ENCODE measurements around the gene RNF11.

RNF11 gene

GRCh38 chr1:51311826-51312225, 75.8 kb downstream of the RNF11 start:
- TF ChIP-seq SIN3A (IDR thresholded peaks at IDR 0.05; ENCODE audit: borderline replicate concordance, insufficient read depth, low read length) (no peak), FOXP2 (optimal IDR thresholded peaks at IDR 0.05; ENCODE audit: borderline replicate concordance, extremely low read depth, extremely low read length, insufficient read depth) (no peak), REST (IDR thresholded peaks at IDR 0.05; ENCODE audit: insufficient read depth in 1 of 2, low read depth in 2 of 2, low read length in 2 of 2) (no peak), POLR2AphosphoS5 (IDR thresholded peaks at IDR 0.05; ENCODE audit: low read depth, low read length) (no peak), TAF1 (IDR thresholded peaks at IDR 0.05; ENCODE audit: borderline replicate concordance, insufficient read depth, low read length) (no peak)

- TF ChIP-seq REST (IDR thresholded peaks at IDR 0.05; ENCODE audit: insufficient read depth in 1 of 2, low read depth in 2 of 2, low read length in 2 of 2): no peak
- no peak for TF ChIP-seq POLR2AphosphoS5 (IDR thresholded peaks at IDR 0.05; ENCODE audit: low read depth, low read length)
- TF ChIP-seq SIN3A (IDR thresholded peaks at IDR 0.05; ENCODE audit: borderline replicate concordance, insufficient read depth, low read length): no peak
- TF ChIP-seq FOXP2 (optimal IDR thresholded peaks at IDR 0.05; ENCODE audit: borderline replicate concordance, extremely low read depth, extremely low read length, insufficient read depth): no peak
- TF ChIP-seq TAF1 (IDR thresholded peaks at IDR 0.05; ENCODE audit: borderline replicate concordance, insufficient read depth, low read length): no peak
These were observed 76.6 kb downstream of the RNF11 start for GRCh38 chr1:51312718-51313117.

GRCh38 chr1:51313268-51313852, 77.3 kb downstream of the RNF11 start:
- no peak for TF ChIP-seq TAF1 (IDR thresholded peaks at IDR 0.05; ENCODE audit: borderline replicate concordance, insufficient read depth, low read length)
- TF ChIP-seq FOXP2 (optimal IDR thresholded peaks at IDR 0.05; ENCODE audit: borderline replicate concordance, extremely low read depth, extremely low read length, insufficient read depth): no peak
- no peak for TF ChIP-seq SIN3A (IDR thresholded peaks at IDR 0.05; ENCODE audit: borderline replicate concordance, insufficient read depth, low read length)
- TF ChIP-seq REST (IDR thresholded peaks at IDR 0.05; ENCODE audit: insufficient read depth in 1 of 2, low read depth in 2 of 2, low read length in 2 of 2): no peak
- no peak for TF ChIP-seq POLR2AphosphoS5 (IDR thresholded peaks at IDR 0.05; ENCODE audit: low read depth, low read length)

DNA sequence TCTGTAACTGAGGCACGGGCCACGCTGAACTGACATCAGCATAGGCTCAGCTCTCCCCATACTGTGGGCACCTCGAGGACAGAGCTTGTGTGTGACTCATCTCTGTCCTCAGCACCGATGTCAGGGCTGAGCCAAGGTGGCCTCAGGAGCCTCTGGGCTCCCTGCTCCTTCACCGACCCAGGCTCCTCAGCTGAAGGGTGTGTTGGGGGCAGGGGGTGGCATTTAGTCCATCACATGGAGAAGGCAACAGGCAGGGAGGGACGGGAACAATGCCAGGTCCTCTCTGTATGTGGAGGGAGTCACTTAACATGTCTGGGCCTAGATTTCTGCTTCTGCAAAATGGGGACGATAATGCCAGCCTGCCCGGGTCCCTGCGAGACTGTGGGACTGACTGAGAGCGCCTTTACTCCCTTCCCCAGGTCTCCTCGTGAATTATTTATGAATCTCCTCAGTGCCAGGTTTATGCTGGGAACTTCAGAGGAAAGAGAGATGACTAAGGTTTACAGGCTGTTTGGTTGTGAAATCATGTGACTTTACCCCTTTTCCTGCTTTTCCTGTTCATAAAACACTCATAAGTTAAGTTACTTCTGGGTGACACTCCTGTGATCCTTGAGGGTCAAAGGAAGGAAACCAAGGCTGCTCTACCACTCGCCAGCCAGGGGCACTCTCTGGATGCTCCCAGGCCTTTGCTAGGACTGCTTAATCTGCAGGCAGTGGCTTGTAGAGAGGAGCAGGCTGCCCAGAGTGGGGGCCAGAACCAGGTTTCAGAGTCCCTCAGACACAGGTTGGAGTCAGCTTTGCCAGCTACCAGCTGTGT, 78.1 kb downstream of the RNF11 start:
- TF ChIP-seq POLR2AphosphoS5 (IDR thresholded peaks at IDR 0.05; ENCODE audit: low read depth, low read length) (no peak), TAF1 (IDR thresholded peaks at IDR 0.05; ENCODE audit: borderline replicate concordance, insufficient read depth, low read length) (0 out of 2 replicates have a peak, but pooled peaks have one; percentile 17)

DNA sequence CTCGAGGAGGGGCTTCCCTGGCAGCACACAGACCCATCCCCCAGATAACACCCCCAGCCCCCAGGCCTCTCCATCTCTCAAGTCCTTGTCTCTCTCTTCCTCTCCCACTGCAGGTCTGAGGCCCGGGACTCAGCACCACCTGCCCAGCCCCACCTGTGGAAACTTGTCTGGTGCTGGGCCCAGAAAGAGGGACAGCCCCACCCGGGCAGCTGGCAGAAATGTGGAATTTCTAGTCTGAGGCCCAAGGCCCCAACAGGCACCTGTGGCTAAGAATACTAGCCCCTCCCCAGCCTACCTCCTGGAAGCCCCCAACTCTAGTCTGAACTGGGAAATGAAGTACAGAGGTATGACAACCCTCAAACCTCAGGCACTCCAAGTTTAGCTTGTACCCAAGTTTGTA, 78.9 kb downstream of the RNF11 start:
- no peak for TF ChIP-seq FOXP2 (optimal IDR thresholded peaks at IDR 0.05; ENCODE audit: borderline replicate concordance, extremely low read depth, extremely low read length, insufficient read depth)
- no peak for TF ChIP-seq POLR2AphosphoS5 (IDR thresholded peaks at IDR 0.05; ENCODE audit: low read depth, low read length)
- TF ChIP-seq SIN3A (IDR thresholded peaks at IDR 0.05; ENCODE audit: borderline replicate concordance, insufficient read depth, low read length): no peak
- TF ChIP-seq REST (IDR thresholded peaks at IDR 0.05; ENCODE audit: insufficient read depth in 1 of 2, low read depth in 2 of 2, low read length in 2 of 2): no peak
- no peak for TF ChIP-seq TAF1 (IDR thresholded peaks at IDR 0.05; ENCODE audit: borderline replicate concordance, insufficient read depth, low read length)

All from PFSK-1 (cell line).